Measurements from ENCODE around the gene RIC1. TPM values are rescaled to one million over a fixed set of nuclear protein-coding genes. Genes with fewer than 3 reads are reported as not detected.
"Not testable (repeated sequence)": the region's sequence is repeated elsewhere in the genome, so short reads cannot be mapped to it uniquely, and the experiment has no call there.

The RIC1 gene, protein sequence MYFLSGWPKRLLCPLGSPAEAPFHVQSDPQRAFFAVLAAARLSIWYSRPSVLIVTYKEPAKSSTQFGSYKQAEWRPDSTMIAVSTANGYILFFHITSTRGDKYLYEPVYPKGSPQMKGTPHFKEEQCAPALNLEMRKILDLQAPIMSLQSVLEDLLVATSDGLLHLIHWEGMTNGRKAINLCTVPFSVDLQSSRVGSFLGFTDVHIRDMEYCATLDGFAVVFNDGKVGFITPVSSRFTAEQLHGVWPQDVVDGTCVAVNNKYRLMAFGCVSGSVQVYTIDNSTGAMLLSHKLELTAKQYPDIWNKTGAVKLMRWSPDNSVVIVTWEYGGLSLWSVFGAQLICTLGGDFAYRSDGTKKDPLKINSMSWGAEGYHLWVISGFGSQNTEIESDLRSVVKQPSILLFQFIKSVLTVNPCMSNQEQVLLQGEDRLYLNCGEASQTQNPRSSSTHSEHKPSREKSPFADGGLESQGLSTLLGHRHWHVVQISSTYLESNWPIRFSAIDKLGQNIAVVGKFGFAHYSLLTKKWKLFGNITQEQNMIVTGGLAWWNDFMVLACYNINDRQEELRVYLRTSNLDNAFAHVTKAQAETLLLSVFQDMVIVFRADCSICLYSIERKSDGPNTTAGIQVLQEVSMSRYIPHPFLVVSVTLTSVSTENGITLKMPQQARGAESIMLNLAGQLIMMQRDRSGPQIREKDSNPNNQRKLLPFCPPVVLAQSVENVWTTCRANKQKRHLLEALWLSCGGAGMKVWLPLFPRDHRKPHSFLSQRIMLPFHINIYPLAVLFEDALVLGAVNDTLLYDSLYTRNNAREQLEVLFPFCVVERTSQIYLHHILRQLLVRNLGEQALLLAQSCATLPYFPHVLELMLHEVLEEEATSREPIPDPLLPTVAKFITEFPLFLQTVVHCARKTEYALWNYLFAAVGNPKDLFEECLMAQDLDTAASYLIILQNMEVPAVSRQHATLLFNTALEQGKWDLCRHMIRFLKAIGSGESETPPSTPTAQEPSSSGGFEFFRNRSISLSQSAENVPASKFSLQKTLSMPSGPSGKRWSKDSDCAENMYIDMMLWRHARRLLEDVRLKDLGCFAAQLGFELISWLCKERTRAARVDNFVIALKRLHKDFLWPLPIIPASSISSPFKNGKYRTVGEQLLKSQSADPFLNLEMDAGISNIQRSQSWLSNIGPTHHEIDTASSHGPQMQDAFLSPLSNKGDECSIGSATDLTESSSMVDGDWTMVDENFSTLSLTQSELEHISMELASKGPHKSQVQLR (N-terminal part only)
- total RNA-seq (2022) (10.9 and 11.4 TPM in 2 replicates), Bru-seq, nascent RNA (percentile 76 among the genes with signal in this experiment), BruChase-seq, experiment 1, labeled RNA remaining after a 6-hour chase (percentile 53 among the genes with signal in this experiment), BruChase-seq, experiment 2, labeled RNA remaining after a 2-hour chase (percentile 60 among the genes with signal in this experiment)
- long read RNA-seq, full-length matches to known transcripts, result 1 of 8 reads
- long read RNA-seq, partial matches to known transcripts, result 0 of 8 reads
- long read RNA-seq, other reads (novel, unspliced or antisense), result 7 of 8 reads

DNA sequence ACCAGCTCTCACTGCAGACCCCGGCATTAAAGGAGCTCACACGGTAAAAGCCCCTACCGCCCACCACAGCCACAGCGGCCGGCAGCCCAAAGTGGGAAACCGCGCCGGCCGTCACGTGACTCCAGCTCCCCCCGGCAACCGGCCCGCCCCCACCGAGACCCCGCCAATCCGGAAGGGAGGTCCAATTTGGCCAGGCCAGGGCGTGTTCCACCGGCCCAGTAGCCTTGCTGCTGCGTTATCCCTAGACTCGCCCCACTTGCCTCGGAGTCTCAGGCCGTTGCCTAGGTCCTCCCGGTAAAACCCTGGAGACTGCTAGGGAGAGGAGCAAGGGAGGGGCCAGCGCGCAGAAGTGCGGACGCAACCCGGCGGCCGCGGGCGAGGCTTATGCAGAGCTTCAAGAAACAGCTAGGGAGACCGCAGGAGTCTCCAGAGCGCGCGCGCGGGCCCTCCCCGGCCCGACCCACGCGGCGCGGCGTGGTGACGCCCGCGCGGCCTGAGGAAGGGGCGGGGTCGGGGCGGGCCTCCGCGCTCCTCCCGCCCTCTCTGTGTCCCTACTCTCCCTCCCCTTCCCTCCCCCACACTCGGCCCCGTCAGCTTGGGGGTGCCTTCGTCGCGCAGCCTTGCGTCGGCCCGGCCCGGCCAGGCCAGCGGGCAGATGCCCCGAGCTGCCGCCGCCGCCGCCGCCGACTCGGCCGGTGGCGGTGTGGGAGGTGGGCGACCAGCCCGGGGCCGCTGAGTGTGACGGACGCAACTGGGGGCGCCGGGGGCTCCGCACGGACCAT is at the start of gene RIC1:
Gene RIC1, plus strand, starts transcription at position 578 of the 782 bp plus-strand sequence. Its CDS starts 203 bp downstream, at position 781.
- CTCF ChIA-PET, result interaction anchor here (0.6 to 1.4 kb wide), 5 partner anchors 20 to 895 kb away, joined by 3 to 4 read pairs (median 4); partner anchors contain the start of gene PLGRKT
- peaks cover 27% of the 10 kb centered on the region for H3K36me3 Mint-ChIP-seq (ENCODE audit: insufficient read depth, unreplicated experiment)

DNA sequence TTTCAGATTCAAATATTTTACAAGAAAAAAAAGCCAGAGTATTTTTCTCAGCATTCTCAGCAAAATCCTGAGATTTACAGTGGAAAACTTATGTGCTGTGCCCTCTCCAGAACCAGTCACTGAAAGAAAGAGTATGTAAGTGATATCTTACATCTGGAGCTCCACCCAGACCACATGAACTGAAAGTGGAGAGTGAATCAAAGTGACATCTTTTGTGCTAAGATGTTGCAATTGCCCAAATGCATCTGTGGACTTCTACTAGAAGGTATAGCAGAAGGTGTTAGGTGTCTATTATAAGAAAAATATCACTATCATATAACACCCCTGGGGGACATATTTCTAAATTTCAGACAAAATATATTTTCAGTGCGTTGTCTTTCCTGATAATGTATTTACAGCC is 49.0 kb upstream of the RIC1 start:
- intact Hi-C loops (cut with micrococcal nuclease; ENCODE audit: unreplicated experiment), result no loop called here
- Mint-ChIP-seq H3K4me3 (ENCODE audit: low read depth, unreplicated experiment) (no peak overlapping the region), H3K36me3 (ENCODE audit: insufficient read depth, unreplicated experiment) (no peaks in the 10 kb centered on the region), H3K27ac (ENCODE audit: unreplicated experiment) (no peak overlapping the region), H3K27me3 (ENCODE audit: unreplicated experiment) (no peaks in the 10 kb centered on the region), H3K9me3 (ENCODE audit: low read depth, unreplicated experiment) (no peaks in the 10 kb centered on the region), H3K4me1 (ENCODE audit: low read depth, unreplicated experiment) (no peaks in the 10 kb centered on the region)
- no TSS peak for BruUV-seq (replicated peaks)
- TF ChIP-seq, protein P1, sequence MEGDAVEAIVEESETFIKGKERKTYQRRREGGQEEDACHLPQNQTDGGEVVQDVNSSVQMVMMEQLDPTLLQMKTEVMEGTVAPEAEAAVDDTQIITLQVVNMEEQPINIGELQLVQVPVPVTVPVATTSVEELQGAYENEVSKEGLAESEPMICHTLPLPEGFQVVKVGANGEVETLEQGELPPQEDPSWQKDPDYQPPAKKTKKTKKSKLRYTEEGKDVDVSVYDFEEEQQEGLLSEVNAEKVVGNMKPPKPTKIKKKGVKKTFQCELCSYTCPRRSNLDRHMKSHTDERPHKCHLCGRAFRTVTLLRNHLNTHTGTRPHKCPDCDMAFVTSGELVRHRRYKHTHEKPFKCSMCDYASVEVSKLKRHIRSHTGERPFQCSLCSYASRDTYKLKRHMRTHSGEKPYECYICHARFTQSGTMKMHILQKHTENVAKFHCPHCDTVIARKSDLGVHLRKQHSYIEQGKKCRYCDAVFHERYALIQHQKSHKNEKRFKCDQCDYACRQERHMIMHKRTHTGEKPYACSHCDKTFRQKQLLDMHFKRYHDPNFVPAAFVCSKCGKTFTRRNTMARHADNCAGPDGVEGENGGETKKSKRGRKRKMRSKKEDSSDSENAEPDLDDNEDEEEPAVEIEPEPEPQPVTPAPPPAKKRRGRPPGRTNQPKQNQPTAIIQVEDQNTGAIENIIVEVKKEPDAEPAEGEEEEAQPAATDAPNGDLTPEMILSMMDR (IDR thresholded peaks at IDR 0.05; ENCODE audit: unreplicated experiment), result no peak
- CTCF ChIA-PET, result interaction anchor here (0.8 kb wide), 1 partner anchor 8 kb away, joined by 3 read pairs; no protein-coding TSS in a partner anchor
- DNase-seq, result no peak

More for the DNA sequence above, at the start of gene RIC1:
- no peaks in the 10 kb centered on the region for H3K27me3 Mint-ChIP-seq (ENCODE audit: unreplicated experiment)
- H3K4me1 Mint-ChIP-seq (ENCODE audit: low read depth, unreplicated experiment), result peaks cover 21% of the 10 kb centered on the region
- peak within 1 kb of the TSS; percentile 97 for H3K4me3 Mint-ChIP-seq (ENCODE audit: low read depth, unreplicated experiment)
- peak; percentile 80 for DNase-seq
- BruUV-seq (replicated peaks), result no TSS peak
- H3K9me3 Mint-ChIP-seq (ENCODE audit: low read depth, unreplicated experiment), result no peaks in the 10 kb centered on the region
- TF ChIP-seq, protein P1 (IDR thresholded peaks at IDR 0.05; ENCODE audit: unreplicated experiment), result no peak
- intact Hi-C loops (cut with micrococcal nuclease; ENCODE audit: unreplicated experiment), result loop anchor here (2.0 kb wide), 1 partner anchor 88 kb away; no protein-coding TSS in a partner anchor
- H3K27ac Mint-ChIP-seq (ENCODE audit: unreplicated experiment), result peak within 1 kb of the TSS; percentile 93

DNA sequence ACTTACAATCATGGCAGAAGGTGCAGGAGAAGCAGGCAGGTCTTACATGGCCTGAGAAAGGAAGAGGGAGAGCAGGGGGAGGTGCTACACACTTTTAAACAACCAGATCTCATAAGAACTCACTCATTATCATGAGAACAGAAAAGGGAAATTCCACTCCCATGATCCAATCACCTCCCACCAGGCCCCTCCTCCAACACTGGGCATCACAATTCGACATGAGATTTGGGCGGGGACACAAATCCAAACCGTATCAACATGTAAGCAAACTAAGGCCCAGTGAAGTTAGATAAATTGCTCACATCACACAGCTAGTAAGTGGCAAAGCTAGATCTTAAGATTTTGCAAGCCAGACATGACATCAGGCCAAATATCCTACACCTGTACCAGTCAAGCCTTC is 48.3 kb upstream of the RIC1 start:
- Mint-ChIP-seq H3K27ac (ENCODE audit: unreplicated experiment) (no peak overlapping the region), H3K27me3 (ENCODE audit: unreplicated experiment) (no peaks in the 10 kb centered on the region), H3K36me3 (ENCODE audit: insufficient read depth, unreplicated experiment) (no peaks in the 10 kb centered on the region), H3K4me3 (ENCODE audit: low read depth, unreplicated experiment) (no peak overlapping the region), H3K9me3 (ENCODE audit: low read depth, unreplicated experiment) (no peaks in the 10 kb centered on the region), H3K4me1 (ENCODE audit: low read depth, unreplicated experiment) (no peaks in the 10 kb centered on the region)
- DNase-seq, result no peak
- intact Hi-C loops (cut with micrococcal nuclease; ENCODE audit: unreplicated experiment), result no loop called here
- no TSS peak for BruUV-seq (replicated peaks)
- CTCF ChIA-PET, result no interaction called here
- TF ChIP-seq, protein P1 (IDR thresholded peaks at IDR 0.05; ENCODE audit: unreplicated experiment), result no peak

DNA sequence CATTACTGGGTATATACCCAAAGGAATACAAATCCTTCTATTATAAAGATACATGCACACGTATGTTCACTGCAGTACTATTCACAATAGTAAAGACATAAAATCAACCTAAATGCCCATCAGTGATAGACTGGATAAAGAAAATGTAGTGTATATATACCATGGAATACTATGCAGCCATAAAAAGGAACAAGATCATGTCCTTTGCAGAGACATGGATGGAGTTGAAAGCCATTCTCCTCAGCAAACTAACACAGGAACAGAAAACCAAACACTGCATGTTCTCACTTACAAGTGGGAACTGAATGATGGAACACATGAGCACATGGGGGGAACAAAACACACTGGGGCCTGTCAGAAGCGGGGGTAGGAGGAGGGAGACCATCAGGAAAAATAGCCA is 47.2 kb upstream of the RIC1 start:
- BruUV-seq (replicated peaks); CTCF ChIA-PET; H3K4me3 Mint-ChIP-seq (ENCODE audit: low read depth, unreplicated experiment); H3K27me3 Mint-ChIP-seq (ENCODE audit: unreplicated experiment); H3K9me3 Mint-ChIP-seq (ENCODE audit: low read depth, unreplicated experiment); intact Hi-C loops (cut with micrococcal nuclease; ENCODE audit: unreplicated experiment); H3K4me1 Mint-ChIP-seq (ENCODE audit: low read depth, unreplicated experiment); DNase-seq; H3K27ac Mint-ChIP-seq (ENCODE audit: unreplicated experiment); H3K36me3 Mint-ChIP-seq (ENCODE audit: insufficient read depth, unreplicated experiment): not testable (repeated sequence)
